H1 (cell line): ENCODE data around the gene TTBK1. TPM values are rescaled to one million over a fixed set of nuclear protein-coding genes. Genes with fewer than 3 reads are reported as not detected.

ENCODE experiments used
- CTCF ChIA-PET: fragments of 300-600 bp; sonication (Branson Sonifier 250); formaldehyde crosslinking; loops from one replicate; lab custom pipeline; 2021; ENCODE audit not compliant: partially characterized antibody; lab: Charles Lee
- POLR2A ChIA-PET: fragments of 300-600 bp; sonication (Branson Sonifier 250); formaldehyde crosslinking; loops from one replicate; lab custom pipeline; 2021; ENCODE audit warnings: inconsistent platforms; ENCODE audit not compliant: partially characterized antibody; lab: Charles Lee
- DNase-seq, 2 experiments: peaks; one replicate each; pipeline versions ENCODE4 v3.0.0 to v3.0.0-alpha.2; 2010 to 2022; ENCODE audit warnings: low spot score in 2 of 2, low read depth in 1 of 2, mixed read lengths in 1 of 2
- FAIRE-seq: peaks from 2 replicates; lab custom pipeline; 2011; peaks lifted over from hg19 to GRCh38; lab: Jason Lieb, UNC
- H2AFZ ChIP-seq: 2 replicates; pipeline ENCODE4 v1.8.1; 2012; ENCODE audit warnings: low read length, inconsistent platforms
- H2AK5ac ChIP-seq: 2 replicates; pipeline ENCODE4 v1.6.1; 2013; ENCODE audit warnings: low read depth, low read length
- H2BK120ac ChIP-seq: replicated peaks from 2 replicates; pipeline ENCODE3; 2013; ENCODE audit warnings: low read depth, low read length, inconsistent platforms
- H2BK12ac ChIP-seq: 2 replicates; pipeline ENCODE4 v1.6.1; 2013; ENCODE audit warnings: low read depth, low read length
- H2BK15ac ChIP-seq: 2 replicates; pipeline ENCODE4 v1.6.1; 2013; ENCODE audit warnings: low read length
- H2BK20ac ChIP-seq: 2 replicates; pipeline ENCODE4 v1.6.1; 2013; ENCODE audit warnings: low read length
- H2BK5ac ChIP-seq: 2 replicates; pipeline ENCODE4 v1.6.1; 2013; ENCODE audit warnings: low read depth, low read length
- H3K14ac ChIP-seq: 2 replicates; pipeline ENCODE4 v1.6.1; 2013; ENCODE audit warnings: inconsistent platforms; ENCODE audit not compliant: insufficient read length
- H3K18ac ChIP-seq: 2 replicates; pipeline ENCODE4 v1.6.1; 2013; ENCODE audit warnings: low read length; ENCODE audit errors: extremely low read depth
- H3K23ac ChIP-seq: 2 replicates; pipeline ENCODE4 v1.6.1; 2013; ENCODE audit warnings: inconsistent platforms; ENCODE audit not compliant: insufficient read length
- H3K23me2 ChIP-seq: 2 replicates; pipeline ENCODE4 v1.6.1; 2013; ENCODE audit warnings: low read depth, low read length
- H3K27ac ChIP-seq: 2 replicates; pipeline ENCODE4 v1.6.1; 2011; ENCODE audit warnings: low read depth, low read length, inconsistent platforms
- H3K27me3 ChIP-seq, 4 experiments: replicated peaks in 1 of 4; 1 replicate in 1 of 4; 2 replicates in 3 of 4; pipeline versions ENCODE4 v1.6.1 to v1.8.1; 2011 to 2013; ENCODE audit warnings: low read length in 3 of 4, mild to moderate bottlenecking in 3 of 4, inconsistent platforms in 2 of 4, mixed read lengths in 2 of 4, moderate library complexity in 1 of 4; ENCODE audit not compliant: control insufficient read depth in 3 of 4, insufficient read depth in 3 of 4; ENCODE audit errors: extremely low read depth in 1 of 4
- H3K36me3 ChIP-seq, 4 experiments: 2 replicates each; pipeline versions ENCODE4 v1.6.1 to v1.8.1; 2011 to 2013; ENCODE audit warnings: mild to moderate bottlenecking in 4 of 4, low read length in 3 of 4, moderate library complexity in 2 of 4, control low read depth in 1 of 4, inconsistent platforms in 1 of 4; ENCODE audit not compliant: insufficient read depth in 4 of 4, control insufficient read depth in 2 of 4
- H3K4ac ChIP-seq: replicated peaks from 2 replicates; pipeline ENCODE3; 2013; ENCODE audit warnings: low read length, low read depth, mixed read lengths, inconsistent platforms; ENCODE audit not compliant: insufficient read length
- H3K4me1 ChIP-seq, 4 experiments: replicated peaks in 1 of 4; 1 replicate in 1 of 4; 2 replicates in 3 of 4; pipeline versions ENCODE4 v1.6.1 to v1.8.1; 2011 to 2013; ENCODE audit warnings: low read length in 3 of 4, inconsistent platforms in 2 of 4, mixed read lengths in 1 of 4; ENCODE audit not compliant: insufficient read depth in 4 of 4, control insufficient read depth in 3 of 4
- H3K4me2 ChIP-seq, 2 experiments: 2 replicates each; pipeline versions ENCODE4 v1.6.1 to v1.8.1; 2011 to 2013; ENCODE audit warnings: low read depth in 2 of 2, low read length in 2 of 2, control low read depth in 1 of 2, inconsistent platforms in 1 of 2, mild to moderate bottlenecking in 1 of 2; ENCODE audit not compliant: insufficient read depth in 1 of 2
- H3K4me3 ChIP-seq, 4 experiments: fragments of 200-600, 300-600 bp in 1 of 4; sonication (generic), shearing (Covaris generic), sonication (Bioruptor Twin) in 1 of 4; 2 replicates each; pipeline versions ENCODE4 v1.5.1 to v1.8.1; 2011 to 2016; ENCODE audit warnings: low read length in 4 of 4, low read depth in 3 of 4, control low read depth in 2 of 4, inconsistent platforms in 2 of 4, mild to moderate bottlenecking in 2 of 4, mixed read lengths in 1 of 4, moderate library complexity in 1 of 4; ENCODE audit not compliant: insufficient read depth in 2 of 4; ENCODE audit errors: extremely low read depth in 1 of 4
- H3K56ac ChIP-seq: replicated peaks from 2 replicates; pipeline ENCODE3; 2013; ENCODE audit warnings: low read depth, mild to moderate bottlenecking, mixed read lengths, low read length, inconsistent platforms; ENCODE audit not compliant: insufficient read length
- H3K79me1 ChIP-seq: 2 replicates; pipeline ENCODE4 v1.6.1; 2013; ENCODE audit warnings: low read depth, low read length, control low read depth
- H3K79me2 ChIP-seq, 2 experiments: 2 replicates each; pipeline versions ENCODE4 v1.6.1 to v1.8.1; 2012 to 2013; ENCODE audit warnings: low read length in 2 of 2, mild to moderate bottlenecking in 2 of 2, inconsistent platforms in 1 of 2; ENCODE audit not compliant: insufficient read depth in 2 of 2, control insufficient read depth in 1 of 2
- H3K9ac ChIP-seq, 4 experiments: replicated peaks in 1 of 4; 1 replicate in 1 of 4; 2 replicates in 3 of 4; pipeline versions ENCODE4 v1.6.1 to v1.8.1; 2011 to 2013; ENCODE audit warnings: low read depth in 3 of 4, low read length in 3 of 4, control low read depth in 2 of 4, mild to moderate bottlenecking in 2 of 4, moderate library complexity in 2 of 4, inconsistent platforms in 1 of 4; ENCODE audit errors: extremely low read depth in 1 of 4
- H3K9me3 ChIP-seq, 2 experiments: 2 replicates each; pipeline versions ENCODE4 v1.6.1 to v1.8.1; 2012 to 2013; ENCODE audit warnings: mild to moderate bottlenecking in 2 of 2, moderate library complexity in 2 of 2, control low read depth in 1 of 2, inconsistent platforms in 1 of 2, low read depth in 1 of 2, low read length in 1 of 2, mixed read lengths in 1 of 2; ENCODE audit not compliant: insufficient read depth in 2 of 2
- H4K20me1 ChIP-seq, 2 experiments: replicated peaks in 1 of 2; 2 replicates each; pipeline versions ENCODE3 to v1.8.1; 2011 to 2013; ENCODE audit warnings: inconsistent platforms in 2 of 2, low read length in 2 of 2, mild to moderate bottlenecking in 1 of 2; ENCODE audit not compliant: insufficient read depth in 2 of 2, control insufficient read depth in 1 of 2
- H4K5ac ChIP-seq: 2 replicates; pipeline ENCODE4 v1.6.1; 2013; ENCODE audit warnings: low read length, low read depth, mixed read lengths, inconsistent platforms; ENCODE audit not compliant: insufficient read length
- H4K8ac ChIP-seq: 2 replicates; pipeline ENCODE4 v1.8.0; 2013; ENCODE audit warnings: mild to moderate bottlenecking, moderate library complexity, low read length, inconsistent platforms; ENCODE audit not compliant: insufficient read depth; ENCODE audit errors: extremely low read depth
- H4K91ac ChIP-seq: replicated peaks from 2 replicates; pipeline ENCODE3; 2013; ENCODE audit warnings: low read length, mixed read lengths, inconsistent platforms; ENCODE audit not compliant: insufficient read length
- ASH2L ChIP-seq: fragments of 200-600, 300-600 bp; sonication (generic); IDR thresholded peaks from one replicate; pipeline ENCODE4 v1.7.1; 2017; ENCODE audit warnings: low read length
- BCL11A ChIP-seq, 2 experiments: IDR thresholded peaks; one replicate each; pipeline ENCODE4 v1.6.1; 2011; ENCODE audit warnings: low read depth in 2 of 2, low read length in 2 of 2, mild to moderate bottlenecking in 2 of 2
- CBX5 ChIP-seq: fragments of 300-800, 300-1000 bp; sonication (generic); IDR thresholded peaks from 2 replicates; pipeline ENCODE4 v1.7.1; 2016; ENCODE audit warnings: antibody characterized with exemption, low read length, low read depth
- CBX8 ChIP-seq: fragments of 300-800, 300-1000 bp; sonication (generic); IDR thresholded peaks from 2 replicates; pipeline ENCODE4 v1.7.1; 2016; ENCODE audit warnings: low read depth, low read length, borderline replicate concordance
- CHD1 ChIP-seq: IDR thresholded peaks from 2 replicates; pipeline ENCODE4 v1.6.1; 2012; ENCODE audit warnings: low read depth, low read length, improper control_type of control experiment
- CTBP2 ChIP-seq: IDR thresholded peaks from 2 replicates; pipeline ENCODE4 v1.7.0; 2011; ENCODE audit warnings: borderline replicate concordance, mild to moderate bottlenecking, moderate library complexity, mixed read lengths, low read length; ENCODE audit not compliant: insufficient read depth, insufficient read length
- HDAC6 ChIP-seq: IDR thresholded peaks from one replicate; pipeline ENCODE4 v1.7.1; 2012; ENCODE audit warnings: low read depth, mild to moderate bottlenecking, inconsistent platforms, low read length, moderate library complexity
- KDM1A ChIP-seq: fragments of 200-600, 300-600 bp; sonication (generic); IDR thresholded peaks from 2 replicates; pipeline ENCODE4 v1.7.1; 2016; ENCODE audit warnings: mild to moderate bottlenecking, low read length, borderline replicate concordance
- POLR2A ChIP-seq, 2 experiments: IDR thresholded peaks; 1 replicate in 1 of 2; 2 replicates in 1 of 2; pipeline ENCODE4 v1.6.1; 2011; ENCODE audit warnings: low read depth in 2 of 2, low read length in 2 of 2, mild to moderate bottlenecking in 2 of 2; ENCODE audit errors: control extremely low read depth in 1 of 2
- POU5F1 ChIP-seq: IDR thresholded peaks from 2 replicates; pipeline ENCODE4 v1.6.1; 2011; ENCODE audit warnings: low read depth, mild to moderate bottlenecking, low read length, moderate library complexity
- RXRA ChIP-seq: IDR thresholded peaks from 2 replicates; pipeline ENCODE4 v1.6.1; 2011; ENCODE audit warnings: low read depth, mild to moderate bottlenecking, low read length, moderate library complexity; ENCODE audit not compliant: insufficient read depth
- SIRT6 ChIP-seq: IDR thresholded peaks from one replicate; pipeline ENCODE4 v1.7.1; 2012; ENCODE audit warnings: low read length, inconsistent platforms
- WGBS, 2 experiments: shearing (Covaris generic) in 1 of 2; methylation state at CpG; one replicate each; pipeline versions ENCODE4 v1.1.6 to v1.1.7; 2013 to 2015; ENCODE audit warnings: low lambda C conversion rate in 2 of 2, mixed read lengths in 2 of 2, inconsistent platforms in 1 of 2, low coverage in 1 of 2, missing lambda C conversion rate in 1 of 2; ENCODE audit not compliant: insufficient replicate concordance in 2 of 2, insufficient coverage in 1 of 2, insufficient read length in 1 of 2; ENCODE audit errors: extremely low coverage in 1 of 2, missing lambda C conversion rate in 1 of 2; 5-methylcytosine and 5-hydroxymethylcytosine counted together
- polyA plus RNA-seq, 7 experiments: library from polyadenylated mRNA; depleted of rRNA in 3 of 7; stranded (reverse) in 5 of 7; unstranded in 2 of 7; fragments of >200 nt in 5 of 7; fragments of 200-250 nt in 2 of 7; gene quantifications; 1 replicate in 5 of 7; 2 replicates in 1 of 7; 4 replicates in 1 of 7; pipeline versions ENCODE4 v1.2.1 to v1.2.3, GENCODE V29; 2011 to 2013; ENCODE audit warnings: missing spikeins in 2 of 7, mixed read lengths in 2 of 7
- total RNA-seq: library from RNA; stranded (reverse); fragmentation: NEBNext Ultra II Directional; extraction: Animal tissue kit (Norgen Biotek cat#: 25700); gene quantifications from 2 replicates; pipeline ENCODE4 v1.2.1, GENCODE V29; 2021

TTBK1 gene
- total and polyA plus RNA-seq, 2 of the 8 experiments (the other 6 are each of a cell fraction or from before 2014, with no cell fraction given): 0.53 to 1.6 TPM

DNA sequence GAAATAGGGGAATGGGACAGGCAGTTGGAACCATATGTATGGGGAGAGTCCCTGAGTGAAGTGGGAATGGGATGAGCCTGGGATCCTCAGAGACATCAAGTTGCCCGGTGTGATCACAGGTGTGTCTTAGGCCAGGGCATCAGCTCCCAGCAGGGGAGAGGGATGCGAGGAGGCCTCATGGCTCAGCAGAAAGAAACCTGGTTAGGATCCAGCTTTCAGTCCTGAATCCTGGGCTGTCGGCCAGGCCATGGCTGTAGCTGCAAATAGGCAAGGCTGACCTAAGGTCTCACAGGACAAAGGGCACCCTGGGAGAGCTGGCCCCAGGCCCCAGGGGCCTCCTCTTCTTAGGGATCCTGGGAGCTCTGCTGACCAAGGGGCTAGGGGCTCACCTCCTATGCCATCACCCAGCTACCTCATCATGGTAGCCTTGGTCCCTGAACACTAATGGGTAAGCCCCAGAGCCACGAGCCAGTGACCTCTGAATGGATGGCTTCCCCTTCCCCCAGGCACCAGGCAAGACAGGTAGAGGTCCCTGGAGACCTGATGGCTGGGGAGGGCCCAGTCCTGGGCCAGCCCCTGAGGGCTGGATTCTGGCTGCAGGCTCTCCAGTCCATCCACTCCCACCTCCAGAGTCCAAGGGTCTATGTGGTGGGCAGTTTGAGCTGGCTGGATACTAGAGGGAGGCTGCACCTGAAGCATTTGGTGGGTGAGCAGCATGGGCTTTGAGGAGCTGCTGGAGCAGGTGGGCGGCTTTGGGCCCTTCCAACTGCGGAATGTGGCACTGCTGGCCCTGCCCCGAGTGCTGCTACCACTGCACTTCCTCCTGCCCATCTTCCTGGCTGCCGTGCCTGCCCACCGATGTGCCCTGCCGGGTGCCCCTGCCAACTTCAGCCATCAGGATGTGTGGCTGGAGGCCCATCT lies 54.6 kb downstream of the TTBK1 start, which contains the start of gene SLC22A7:
SLC22A7 (plus strand) TSS at position 617 of the 921 bp plus-strand sequence; CDS start at position 716, 99 bp downstream.
- no peak within 1 kb of the TSS for H2BK12ac ChIP-seq
- no peak within 1 kb of the TSS for H3K4ac ChIP-seq
- no peak within 1 kb of the TSS for H3K18ac ChIP-seq
- H4K20me1 ChIP-seq: peaks cover 0 to 8% of the 10 kb centered on the region in 2 experiments
- no peak within 1 kb of the TSS for H4K91ac ChIP-seq
- H3K4me3 ChIP-seq: no peak within 1 kb of the TSS
- H4K8ac ChIP-seq: no peak within 1 kb of the TSS; the same call in 1 of the 2 replicates
- no peaks in the 10 kb centered on the region for H3K9me3 ChIP-seq
- H3K79me1 ChIP-seq: no peaks in the 10 kb centered on the region
- no peak within 1 kb of the TSS for H2BK20ac ChIP-seq
- no peaks in the 10 kb centered on the region; a peak in 1 of 8 replicates for H3K36me3 ChIP-seq
- H2BK15ac ChIP-seq: no peak within 1 kb of the TSS
- no peak within 1 kb of the TSS for H3K14ac ChIP-seq
- no peak within 1 kb of the TSS for H4K5ac ChIP-seq
- no peak within 1 kb of the TSS for H3K4me2 ChIP-seq
- 94% methylated on average over 10 of the region's 10 CpGs; no CpG with 5 or more reads in 1 of the 2 experiments for WGBS, 2 experiments
- H3K23me2 ChIP-seq: peaks cover 12% of the 10 kb centered on the region; the same call in 1 of the 2 replicates
- H3K4me1 ChIP-seq: no peaks in the 10 kb centered on the region
- peaks cover 0 to 2% (median 0%) of the 10 kb centered on the region in 4 experiments; a peak in 1 of 7 replicates for H3K27me3 ChIP-seq
- H2AK5ac ChIP-seq: 0 out of 2 replicates have a peak within 1 kb of the TSS, but pooled peaks have one; percentile 32
- H3K56ac ChIP-seq: no peak within 1 kb of the TSS
- DNase-seq: no peak
- H2BK120ac ChIP-seq: no peak within 1 kb of the TSS
- FAIRE-seq: no peak
- ChIA-PET CTCF (interaction anchor here (0.8 to 5.9 kb wide), 11 partner anchors 10 to 134 kb away, joined by 3 to 50 read pairs (median 10); partner anchors contain the start of genes CRIP3 and DNPH1), POLR2A (interaction anchor here (0.9 to 5.7 kb wide), 7 partner anchors 10 to 116 kb away, joined by 3 to 45 read pairs (median 3); partner anchors contain the start of genes CRIP3 and CUL9)
- no peaks in the 10 kb centered on the region for H3K79me2 ChIP-seq
- H2BK5ac ChIP-seq: no peak within 1 kb of the TSS
- H2AFZ ChIP-seq: no peak within 1 kb of the TSS; the same call in 1 of the 2 replicates
- no peak within 1 kb of the TSS; a peak in 1 of 7 replicates for H3K9ac ChIP-seq
- no peak within 1 kb of the TSS for H3K23ac ChIP-seq
- H3K27ac ChIP-seq: no peak within 1 kb of the TSS
- no peak for TF ChIP-seq POU5F1
- TF ChIP-seq HDAC6: no peak
- TF ChIP-seq KDM1A: no peak
- TF ChIP-seq CHD1: no peak
- TF ChIP-seq CBX8: no peak
- no peak for TF ChIP-seq CTBP2
- no peak for TF ChIP-seq POLR2A (IDR thresholded peaks at IDR 0.05; ENCODE audit: control extremely low read depth in 1 of 2, low read depth in 2 of 2, low read length in 2 of 2)
- no peak for TF ChIP-seq BCL11A (IDR thresholded peaks at IDR 0.05; ENCODE audit: low read depth in 2 of 2, low read length in 2 of 2)
- TF ChIP-seq SIRT6: no peak
- no peak for TF ChIP-seq RXRA
- TF ChIP-seq ASH2L: no peak
- no peak for TF ChIP-seq CBX5
